Measurements from ENCODE around the gene VAMP5. TPM values are rescaled to one million over a fixed set of nuclear protein-coding genes. Genes with fewer than 3 reads are reported as not detected.
A peak's percentile ranks its signal among the peaks of the same experiment; 100 is the strongest.

Gene VAMP5
- total and polyA plus RNA-seq, 10 of the 15 experiments (the other 5 are each of a cell fraction or from before 2014, with no cell fraction given) = 3.8 to 52.7 (median 24.1) TPM

GRCh38 chr2:85578243-85579180 lies 5.7 kb upstream of the VAMP5 start (continued):
- TF ChIP-seq, protein P1, sequence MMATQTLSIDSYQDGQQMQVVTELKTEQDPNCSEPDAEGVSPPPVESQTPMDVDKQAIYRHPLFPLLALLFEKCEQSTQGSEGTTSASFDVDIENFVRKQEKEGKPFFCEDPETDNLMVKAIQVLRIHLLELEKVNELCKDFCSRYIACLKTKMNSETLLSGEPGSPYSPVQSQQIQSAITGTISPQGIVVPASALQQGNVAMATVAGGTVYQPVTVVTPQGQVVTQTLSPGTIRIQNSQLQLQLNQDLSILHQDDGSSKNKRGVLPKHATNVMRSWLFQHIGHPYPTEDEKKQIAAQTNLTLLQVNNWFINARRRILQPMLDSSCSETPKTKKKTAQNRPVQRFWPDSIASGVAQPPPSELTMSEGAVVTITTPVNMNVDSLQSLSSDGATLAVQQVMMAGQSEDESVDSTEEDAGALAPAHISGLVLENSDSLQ (IDR thresholded peaks at IDR 0.05) = no peak
- TF ChIP-seq POLR2A (IDR thresholded peaks at IDR 0.05; ENCODE audit: low read depth, low read length) = peak; percentile 42; the same call in 1 of the 2 replicates
- no peak for TF ChIP-seq RELB (IDR thresholded peaks at IDR 0.05; ENCODE audit: low read depth)
- no peak for TF ChIP-seq TCF7 (IDR thresholded peaks at IDR 0.05; ENCODE audit: borderline replicate concordance)
- TF ChIP-seq IRF4 (IDR thresholded peaks at IDR 0.05; ENCODE audit: low read depth, low read length) = no peak
- TF ChIP-seq PAX8 (IDR thresholded peaks at IDR 0.05) = no peak
- 0 out of 4 replicates have a peak, but pooled peaks of 1 of the 2 experiments have one; percentile 12 for TF ChIP-seq IKZF2 (IDR thresholded peaks at IDR 0.05)
- TF ChIP-seq ZNF24 (IDR thresholded peaks at IDR 0.05) = no peak
- TF ChIP-seq TCF12 (IDR thresholded peaks at IDR 0.05; ENCODE audit: low read depth, low read length) = no peak

Measured in GM12878 (cell line).